Adrenal gland (tissue), 5 donors: ENCODE data around the gene MRI1.

Experiments
- POLR2A ChIP-seq, 2 donors: fragments of 450-650 bp; IDR thresholded peaks; one replicate each; pipeline ENCODE4 v1.6.1; 2017; ENCODE audit warnings: antibody characterized with exemption in 2 of 2, mild to moderate bottlenecking in 2 of 2, moderate library complexity in 1 of 2
- TF ChIP-seq, protein P1 (sequence below), 6 experiments: fragments of 450-650 bp in 4 of 6; fragments of 200-600 bp in 2 of 6; sonication (generic) in 1 of 6; IDR thresholded peaks; 1 replicate in 5 of 6; 2 replicates in 1 of 6; pipeline versions ENCODE4 v1.5.1 to v1.8.0; 2016 to 2021; ENCODE audit warnings: antibody characterized with exemption in 6 of 6, mild to moderate bottlenecking in 2 of 6, moderate library complexity in 1 of 6
- donor health status: DM: no; HTN: no; CAD: no.

DNA sequence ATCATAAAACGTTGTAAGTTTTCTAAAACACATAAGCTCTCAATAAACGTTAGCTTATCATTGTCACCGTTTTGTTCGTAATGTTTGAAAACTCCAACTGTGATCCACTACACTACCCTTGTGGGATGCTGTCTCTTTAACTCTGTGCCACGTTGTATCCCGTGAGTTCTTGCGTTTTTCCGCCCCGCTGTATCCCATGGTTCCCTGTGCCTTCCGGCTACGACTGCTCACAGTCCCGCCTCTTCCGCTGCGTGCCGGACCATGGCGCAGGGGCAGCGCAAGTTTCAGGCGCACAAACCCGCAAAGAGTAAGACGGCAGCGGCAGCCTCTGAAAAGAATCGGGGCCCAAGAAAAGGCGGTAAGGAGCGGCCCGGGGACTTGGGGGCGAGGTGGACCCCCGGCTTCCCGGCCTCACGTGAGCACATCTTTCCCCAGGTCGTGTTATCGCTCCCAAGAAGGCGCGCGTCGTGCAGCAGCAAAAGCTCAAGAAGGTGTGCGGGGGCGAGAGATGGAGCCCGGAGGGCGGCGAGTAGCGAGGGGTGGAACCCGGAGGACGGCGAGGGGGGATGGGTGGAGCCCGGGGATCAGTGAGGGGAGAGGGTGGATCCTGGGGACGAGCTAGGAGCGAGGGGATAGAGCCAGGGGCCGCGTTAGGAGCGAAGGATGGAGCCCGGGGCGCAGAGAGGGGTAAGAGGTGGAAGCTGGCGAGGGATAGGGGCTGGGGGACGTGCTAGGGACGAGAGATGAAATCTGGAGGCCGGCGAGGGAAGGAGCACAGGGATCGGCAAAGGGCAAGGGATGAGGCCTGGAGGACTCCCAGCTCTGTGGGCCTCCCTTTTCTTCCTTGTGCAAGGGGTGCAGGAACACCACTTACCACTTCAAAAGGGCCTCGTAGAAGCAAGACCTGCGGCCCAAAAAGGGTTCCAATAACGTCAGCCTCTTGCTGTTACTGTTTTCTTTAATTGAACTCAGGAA, 10.2 kb downstream of the MRI1 start, which contains the start of gene C19orf53:
- TF ChIP-seq, protein P1, sequence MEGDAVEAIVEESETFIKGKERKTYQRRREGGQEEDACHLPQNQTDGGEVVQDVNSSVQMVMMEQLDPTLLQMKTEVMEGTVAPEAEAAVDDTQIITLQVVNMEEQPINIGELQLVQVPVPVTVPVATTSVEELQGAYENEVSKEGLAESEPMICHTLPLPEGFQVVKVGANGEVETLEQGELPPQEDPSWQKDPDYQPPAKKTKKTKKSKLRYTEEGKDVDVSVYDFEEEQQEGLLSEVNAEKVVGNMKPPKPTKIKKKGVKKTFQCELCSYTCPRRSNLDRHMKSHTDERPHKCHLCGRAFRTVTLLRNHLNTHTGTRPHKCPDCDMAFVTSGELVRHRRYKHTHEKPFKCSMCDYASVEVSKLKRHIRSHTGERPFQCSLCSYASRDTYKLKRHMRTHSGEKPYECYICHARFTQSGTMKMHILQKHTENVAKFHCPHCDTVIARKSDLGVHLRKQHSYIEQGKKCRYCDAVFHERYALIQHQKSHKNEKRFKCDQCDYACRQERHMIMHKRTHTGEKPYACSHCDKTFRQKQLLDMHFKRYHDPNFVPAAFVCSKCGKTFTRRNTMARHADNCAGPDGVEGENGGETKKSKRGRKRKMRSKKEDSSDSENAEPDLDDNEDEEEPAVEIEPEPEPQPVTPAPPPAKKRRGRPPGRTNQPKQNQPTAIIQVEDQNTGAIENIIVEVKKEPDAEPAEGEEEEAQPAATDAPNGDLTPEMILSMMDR (IDR thresholded peaks at IDR 0.05) = no peak
- peak; percentile 79 to 93 for TF ChIP-seq POLR2A (IDR thresholded peaks at IDR 0.05)
